ENCODE measurements around the gene SLU7.

SLU7 gene

GRCh38 chr5:160419458-160420330 lies 813 bp upstream of the SLU7 start:
- DNase-seq (ENCODE audit: low spot score): no peak

- peak; percentile 95 for DNase-seq (ENCODE audit: low spot score)
Observed at GRCh38 chr5:160399402-160400353, 19.2 kb downstream of the SLU7 start, which contains the start of gene FAM200C. Gene FAM200C, minus strand, starts transcription at chr5:160400054. Its CDS starts 4,564 bp downstream, at chr5:160395490.

- no peak for DNase-seq (ENCODE audit: low spot score)
Observed at GRCh38 chr5:160398806-160399205, 20.1 kb downstream of the SLU7 start.

GRCh38 chr5:160397492-160397891 lies 21.4 kb downstream of the SLU7 start:
- DNase-seq (ENCODE audit: low spot score): no peak

- DNase-seq (ENCODE audit: low spot score): no peak
Observed at GRCh38 chr5:160395111-160395510, 23.8 kb downstream of the SLU7 start.

GRCh38 chr5:160390787-160391696 lies 27.8 kb downstream of the SLU7 start:
- no peak for DNase-seq (ENCODE audit: low spot score)

GRCh38 chr5:160387445-160387844 lies 31.4 kb downstream of the SLU7 start:
- DNase-seq (ENCODE audit: low spot score): no peak

GRCh38 chr5:160385496-160385895 lies 33.4 kb downstream of the SLU7 start:
- DNase-seq (ENCODE audit: low spot score): no peak

- no peak for DNase-seq (ENCODE audit: low spot score)
Observed at GRCh38 chr5:160384681-160385080, 34.2 kb downstream of the SLU7 start.

- no peak for DNase-seq (ENCODE audit: low spot score)
Observed at GRCh38 chr5:160382346-160382745, 36.5 kb downstream of the SLU7 start.

- no peak for DNase-seq (ENCODE audit: low spot score)
Observed at GRCh38 chr5:160380041-160380440, 38.8 kb downstream of the SLU7 start.

GRCh38 chr5:160379511-160379910 lies 39.4 kb downstream of the SLU7 start:
- DNase-seq (ENCODE audit: low spot score): no peak

GRCh38 chr5:160378330-160378729 lies 40.6 kb downstream of the SLU7 start:
- DNase-seq (ENCODE audit: low spot score): no peak

- DNase-seq (ENCODE audit: low spot score): no peak
Observed at GRCh38 chr5:160377651-160378050, 41.2 kb downstream of the SLU7 start.

GRCh38 chr5:160376416-160376815 lies 42.5 kb downstream of the SLU7 start:
- no peak for DNase-seq (ENCODE audit: low spot score)

GRCh38 chr5:160375701-160376100 lies 43.2 kb downstream of the SLU7 start:
- no peak for DNase-seq (ENCODE audit: low spot score)

GRCh38 chr5:160375166-160375565 lies 43.7 kb downstream of the SLU7 start:
- DNase-seq (ENCODE audit: low spot score): no peak

GRCh38 chr5:160371294-160371693 lies 47.6 kb downstream of the SLU7 start:
- no peak for DNase-seq (ENCODE audit: low spot score)

- DNase-seq (ENCODE audit: low spot score): no peak
Observed at GRCh38 chr5:160370713-160371034, 48.2 kb downstream of the SLU7 start.

GRCh38 chr5:160369990-160370712 lies 48.7 kb downstream of the SLU7 start, which contains the start of gene C1QTNF2:
Gene C1QTNF2, minus strand, starts transcription at chr5:160370626. Its CDS starts 15,615 bp downstream, at chr5:160355011.
- DNase-seq (ENCODE audit: low spot score): peak; percentile 87

GRCh38 chr5:160367885-160368284 lies 51.0 kb downstream of the SLU7 start:
- DNase-seq (ENCODE audit: low spot score): no peak

Data from left forelimb (tissue), 1 donor.